PC-3 (cell line): ENCODE data around the gene ERCC6L2. TPM values are rescaled to one million over a fixed set of nuclear protein-coding genes. Genes with fewer than 3 reads are reported as not detected.

Experiments used
- ATAC-seq: fragments of 200-7000 bp; cut with Tn5 transposase; 2 replicates; pipeline ENCODE4 v1.9.1; 2020; ENCODE audit warnings: mild to moderate bottlenecking, moderate library complexity
- BruUV-seq: library from RNA; stranded (reverse); fragments of 400-500 nt; replicated peaks from 2 replicates; lab custom pipeline; 2021; lab: Mats Ljungman, UMichigan
- CTCF ChIA-PET: fragments of 300-600 bp; sonication (Branson Sonifier 250); formaldehyde crosslinking; loops from one replicate; lab custom pipeline; 2022; ENCODE audit warnings: antibody characterized with exemption; lab: Charles Lee
- POLR2A ChIA-PET: fragments of 300-600 bp; sonication (Branson Sonifier 250); formaldehyde crosslinking; loops from one replicate; lab custom pipeline; 2022; ENCODE audit warnings: antibody characterized with exemption; ENCODE audit not compliant: unreplicated experiment; lab: Charles Lee
- DNase-seq: peaks from one replicate; pipeline ENCODE4 v3.0.0-alpha.2; 2015
- H2AFZ ChIP-seq: fragments of 300-600 bp; sonication (generic); 2 replicates; pipeline ENCODE4 v1.6.0; 2016; ENCODE audit warnings: antibody characterized with exemption, low read length
- H3F3A ChIP-seq: fragments of 300-600 bp; sonication (generic); one replicate; pipeline ENCODE4 v1.6.0; 2017; ENCODE audit warnings: antibody characterized with exemption, low read length, control low read depth, mild to moderate bottlenecking; ENCODE audit not compliant: unreplicated experiment
- H3K27ac ChIP-seq: fragments of 300-600 bp; sonication (generic); 2 replicates; pipeline ENCODE4 v1.5.1; 2016; ENCODE audit warnings: mild to moderate bottlenecking, low read length
- H3K27me3 ChIP-seq: fragments of 300-600 bp; sonication (generic); 2 replicates; pipeline ENCODE4 v1.6.1; 2016; ENCODE audit warnings: low read length, mixed read lengths
- H3K36me3 ChIP-seq: fragments of 300-600 bp; sonication (generic); 2 replicates; pipeline ENCODE4 v1.6.1; 2016; ENCODE audit warnings: low read depth, mixed run types, low read length, mixed read lengths
- H3K4me1 ChIP-seq: fragments of 300-600 bp; sonication (generic); 2 replicates; pipeline ENCODE4 v1.5.1; 2016; ENCODE audit warnings: low read length; ENCODE audit not compliant: insufficient read depth
- H3K4me2 ChIP-seq: fragments of 300-600 bp; sonication (generic); 2 replicates; pipeline ENCODE4 v1.6.0; 2016; ENCODE audit warnings: low read length
- H3K4me3 ChIP-seq: fragments of 300-600 bp; sonication (generic); 2 replicates; pipeline ENCODE4 v1.5.1; 2016; ENCODE audit warnings: mild to moderate bottlenecking, low read length, mixed read lengths
- H3K79me2 ChIP-seq: fragments of 300-600 bp; sonication (generic); 2 replicates; pipeline ENCODE4 v1.6.1; 2017; ENCODE audit warnings: low read length, mixed read lengths
- H3K9ac ChIP-seq: fragments of 300-600 bp; sonication (generic); 2 replicates; pipeline ENCODE4 v1.6.0; 2016; ENCODE audit warnings: mild to moderate bottlenecking, low read length
- H3K9me2 ChIP-seq: fragments of 300-600 bp; sonication (generic); replicated peaks from 2 replicates; pipeline ENCODE4 v1.6.1; 2016; ENCODE audit warnings: mixed run types, low read length, mixed read lengths
- H3K9me3 ChIP-seq: fragments of 300-600 bp; sonication (generic); 2 replicates; pipeline ENCODE4 v1.6.1; 2016; ENCODE audit warnings: low read length, mixed read lengths
- H4K20me1 ChIP-seq: fragments of 300-600 bp; sonication (generic); 2 replicates; pipeline ENCODE4 v1.6.1; 2016; ENCODE audit warnings: low read length, mixed read lengths
- EZH2 ChIP-seq: fragments of 300-600 bp; sonication (generic); IDR thresholded peaks from one replicate; pipeline ENCODE4 v1.6.1; 2017; ENCODE audit warnings: antibody characterized with exemption, mild to moderate bottlenecking, low read length; ENCODE audit not compliant: unreplicated experiment
- EZH2phosphoT487 ChIP-seq: fragments of 300-600 bp; sonication (generic); IDR thresholded peaks from 2 replicates; pipeline ENCODE4 v1.6.1; 2018; ENCODE audit warnings: mild to moderate bottlenecking, antibody characterized with exemption, low read length, borderline replicate concordance
- intact Hi-C: fragments of 100-400 bp; cut with micrococcal nuclease; formaldehyde crosslinking; loops from 2 replicates; pipeline ENCODE4 v1.9.0; 2023
- total RNA-seq: library from RNA; depleted of rRNA; stranded (reverse); fragments of >200 nt; gene quantifications from 2 replicates; pipeline ENCODE4 v1.2.3, GENCODE V29; 2014
- TF ChIP-seq, protein P1 (sequence below): fragments of 300-600 bp; sonication (generic); conservative IDR thresholded peaks from 2 replicates; pipeline ENCODE4 v1.5.1; 2017; ENCODE audit warnings: antibody characterized with exemption, low read depth, mild to moderate bottlenecking, low read length

Gene ERCC6L2
- total RNA-seq, 1 experiment from 2014 or later: 18.8 TPM

DNA sequence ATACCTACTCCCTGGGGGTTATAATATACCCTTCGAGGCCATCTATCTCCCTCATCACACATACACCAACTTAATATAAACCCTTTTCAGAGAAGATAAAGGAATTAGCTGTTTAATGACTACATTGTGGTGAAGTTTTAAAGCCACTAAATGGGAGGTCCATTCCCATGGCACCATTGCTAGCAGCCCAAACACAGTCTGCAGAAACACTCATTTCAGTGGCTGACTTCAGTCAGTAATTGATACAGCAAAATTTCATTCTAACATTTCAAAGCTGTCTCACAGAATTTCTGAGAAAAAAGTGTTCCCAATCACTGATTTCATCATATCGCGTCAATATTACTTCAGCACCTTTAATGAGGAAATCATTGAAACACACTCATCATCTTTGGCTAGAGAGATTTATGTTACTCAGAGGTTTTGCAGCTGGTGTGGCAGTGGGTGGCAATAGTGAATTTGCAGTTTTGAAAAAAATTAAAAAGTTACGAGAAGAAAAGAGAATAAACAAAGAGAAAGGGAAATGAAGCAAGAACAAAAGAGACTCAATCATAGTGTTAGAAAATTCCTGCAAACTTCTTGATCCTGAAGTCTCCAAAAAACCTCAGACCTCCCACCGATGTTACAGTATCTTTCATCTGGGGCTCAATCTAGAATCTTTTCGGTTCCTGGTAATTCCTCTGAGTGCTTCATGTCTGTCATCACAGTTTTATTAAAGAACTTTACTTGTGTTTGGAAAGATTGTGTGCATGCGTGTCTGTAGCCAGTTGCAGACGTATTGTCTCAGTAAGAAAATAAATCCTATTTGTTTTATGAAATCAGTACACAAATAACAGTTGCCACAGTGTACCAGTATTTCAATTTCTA, 105.0 kb downstream of the ERCC6L2 start:
- DNase-seq (no peak), ATAC-seq (no peak)
- Histone ChIP-seq H3K9me2 (no peaks in the 10 kb centered on the region), H3K4me3 (no peak overlapping the region), H3F3A (no peaks in the 10 kb centered on the region), H3K9ac (no peak overlapping the region), H3K4me2 (no peak overlapping the region), H4K20me1 (no peaks in the 10 kb centered on the region), H3K9me3 (no peaks in the 10 kb centered on the region), H3K36me3 (no peaks in the 10 kb centered on the region), H3K27me3 (no peaks in the 10 kb centered on the region), H3K79me2 (no peaks in the 10 kb centered on the region), H2AFZ (no peak overlapping the region), H3K27ac (no peak overlapping the region), H3K4me1 (no peaks in the 10 kb centered on the region)
- intact Hi-C loops: loop anchor here (10.0 kb wide), 1 partner anchor 94 kb away; no protein-coding TSS in a partner anchor
- CTCF ChIA-PET: no interaction called here
- POLR2A ChIA-PET: no interaction called here
- TF ChIP-seq, protein P1, sequence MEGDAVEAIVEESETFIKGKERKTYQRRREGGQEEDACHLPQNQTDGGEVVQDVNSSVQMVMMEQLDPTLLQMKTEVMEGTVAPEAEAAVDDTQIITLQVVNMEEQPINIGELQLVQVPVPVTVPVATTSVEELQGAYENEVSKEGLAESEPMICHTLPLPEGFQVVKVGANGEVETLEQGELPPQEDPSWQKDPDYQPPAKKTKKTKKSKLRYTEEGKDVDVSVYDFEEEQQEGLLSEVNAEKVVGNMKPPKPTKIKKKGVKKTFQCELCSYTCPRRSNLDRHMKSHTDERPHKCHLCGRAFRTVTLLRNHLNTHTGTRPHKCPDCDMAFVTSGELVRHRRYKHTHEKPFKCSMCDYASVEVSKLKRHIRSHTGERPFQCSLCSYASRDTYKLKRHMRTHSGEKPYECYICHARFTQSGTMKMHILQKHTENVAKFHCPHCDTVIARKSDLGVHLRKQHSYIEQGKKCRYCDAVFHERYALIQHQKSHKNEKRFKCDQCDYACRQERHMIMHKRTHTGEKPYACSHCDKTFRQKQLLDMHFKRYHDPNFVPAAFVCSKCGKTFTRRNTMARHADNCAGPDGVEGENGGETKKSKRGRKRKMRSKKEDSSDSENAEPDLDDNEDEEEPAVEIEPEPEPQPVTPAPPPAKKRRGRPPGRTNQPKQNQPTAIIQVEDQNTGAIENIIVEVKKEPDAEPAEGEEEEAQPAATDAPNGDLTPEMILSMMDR: no peak
- no peak for TF ChIP-seq EZH2phosphoT487
- no peak for TF ChIP-seq EZH2
- BruUV-seq: no TSS peak

DNA sequence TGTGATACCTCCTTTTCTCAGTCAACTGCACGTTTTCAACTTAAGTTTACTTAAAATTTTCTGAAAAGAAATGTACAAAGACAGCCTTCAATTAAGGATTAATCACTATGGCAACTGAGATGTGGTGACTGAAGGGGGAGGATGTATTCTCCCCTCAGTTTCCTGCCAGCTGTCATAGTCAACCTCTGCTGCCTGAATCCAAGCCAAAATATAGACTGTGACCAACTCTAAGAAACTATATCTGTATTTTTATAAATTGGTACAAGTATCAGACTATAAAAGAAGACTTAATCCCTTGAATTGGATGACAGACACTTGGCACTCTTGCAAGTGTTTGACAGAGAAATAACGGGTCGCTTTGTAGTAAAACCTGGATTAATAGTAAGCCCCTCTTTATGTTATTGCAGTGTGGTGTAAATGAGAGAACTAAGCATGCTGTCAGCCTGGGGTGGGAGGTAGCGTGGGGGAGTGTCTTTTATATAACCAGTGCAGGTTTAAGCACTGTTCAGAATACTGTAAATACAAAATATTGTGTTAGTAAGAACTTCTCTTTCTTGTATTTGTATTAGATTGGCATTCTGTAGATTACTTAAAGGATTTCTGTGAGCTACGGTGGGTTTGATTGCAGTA, 106.4 kb downstream of the ERCC6L2 start:
- DNase-seq (no peak), ATAC-seq (no peak)
- H2AFZ ChIP-seq: no peak overlapping the region
- no peaks in the 10 kb centered on the region for H3K79me2 ChIP-seq
- H3K4me2 ChIP-seq: no peak overlapping the region
- no TSS peak for BruUV-seq
- TF ChIP-seq EZH2phosphoT487 (no peak), EZH2 (no peak)
- TF ChIP-seq, protein P1: no peak
- ChIA-PET CTCF (no interaction called here), POLR2A (no interaction called here)
- H3K36me3 ChIP-seq: no peaks in the 10 kb centered on the region
- no peak overlapping the region for H3K27ac ChIP-seq
- intact Hi-C loops: loop anchor here (10.0 kb wide), 1 partner anchor 93 kb away; no protein-coding TSS in a partner anchor
- H3K9me2 ChIP-seq: no peaks in the 10 kb centered on the region
- no peak overlapping the region for H3K4me3 ChIP-seq
- H4K20me1 ChIP-seq: no peaks in the 10 kb centered on the region
- no peaks in the 10 kb centered on the region for H3K27me3 ChIP-seq
- no peaks in the 10 kb centered on the region for H3K9me3 ChIP-seq
- no peaks in the 10 kb centered on the region for H3F3A ChIP-seq
- no peaks in the 10 kb centered on the region for H3K4me1 ChIP-seq
- no peak overlapping the region for H3K9ac ChIP-seq
